Testis (tissue), 3 donors: Measurements from ENCODE around the gene TAF1B. TPM values are rescaled to one million over a fixed set of nuclear protein-coding genes. Genes with fewer than 3 reads are reported as not detected.

Source experiments
- DNase-seq: peaks from one replicate; pipeline ENCODE4 v3.0.0-alpha.2; 2019
- H3K27ac ChIP-seq, 2 donors: fragments of 200-600 bp; sonication (generic); one replicate each; pipeline ENCODE4 v1.5.1; 2019
- H3K27me3 ChIP-seq: fragments of 200-600 bp; sonication (generic); one replicate; pipeline ENCODE4 v1.5.1; 2019
- H3K36me3 ChIP-seq: fragments of 200-600 bp; sonication (generic); one replicate; pipeline ENCODE4 v1.5.1; 2017; ENCODE audit warnings: low read depth; ENCODE audit errors: missing control alignments
- H3K4me1 ChIP-seq: fragments of 200-600 bp; sonication (generic); one replicate; pipeline ENCODE4 v1.5.1; 2019
- H3K4me3 ChIP-seq, 2 donors: fragments of 200-600 bp; sonication (generic); one replicate each; pipeline ENCODE4 v1.5.1; 2017 to 2019
- H3K9me3 ChIP-seq: fragments of 200-600 bp; sonication (generic); one replicate; pipeline ENCODE4 v1.5.1; 2017
- CTCF ChIP-seq, 3 experiments: fragments of 450-650 bp in 2 of 3; fragments of 200-600 bp in 1 of 3; sonication (generic) in 1 of 3; IDR thresholded peaks; one replicate each; pipeline ENCODE4 v1.5.1; 2016 to 2019; ENCODE audit warnings: antibody characterized with exemption in 3 of 3, mild to moderate bottlenecking in 2 of 3, moderate library complexity in 1 of 3
- POLR2A ChIP-seq: fragments of 450-650 bp; IDR thresholded peaks from one replicate; pipeline ENCODE4 v1.6.1; 2017; ENCODE audit warnings: antibody characterized with exemption, mild to moderate bottlenecking, moderate library complexity
- WGBS, 2 donors: methylation state at CpG; one replicate each; pipeline ENCODE4 v1.1.5; 2018; 5-methylcytosine and 5-hydroxymethylcytosine counted together
- intact Hi-C: fragments of 100-400 bp; cut with DNase I; formaldehyde crosslinking; loops from one replicate; pipeline ENCODE4 v1.15.1; 2023; ENCODE audit warnings: low total_unique reads
- polyA plus RNA-seq: library from polyadenylated mRNA; stranded (reverse); fragments of 350-450 nt; fragmentation: Illumina TruSeq; extraction: RNeasy Lipid Tissue Mini Kit (QIAGEN cat#74804); gene quantifications from one replicate; pipeline ENCODE4 v1.2.3, GENCODE V29; 2014; ENCODE audit warnings: low read depth, low replicate concordance; ENCODE audit not compliant: insufficient read depth
- total RNA-seq, 2 donors: library from RNA; depleted of rRNA; stranded (reverse); fragments of >200 nt; gene quantifications; one replicate each; pipeline ENCODE4 v1.2.3, GENCODE V29; 2016

The TAF1B gene
- total and polyA plus RNA-seq, 3 donors from 2014 or later: 13.3 to 22.0 (median 22.0) TPM

GRCh38 chr2:9800639-9800974 is 42.7 kb upstream of the TAF1B start:
- intact Hi-C loops: no loop called here

GRCh38 chr2:9800975-9801726 is 42.1 kb upstream of the TAF1B start:
- Histone ChIP-seq H3K27ac (no peak overlapping the region), H3K9me3 (no peaks in the 10 kb centered on the region), H3K27me3 (no peaks in the 10 kb centered on the region), H3K4me3 (no peak overlapping the region), H3K4me1 (peaks cover 5% of the 10 kb centered on the region), H3K36me3 (no peaks in the 10 kb centered on the region)
- no peak for TF ChIP-seq CTCF (IDR thresholded peaks at IDR 0.05)
- no peak for TF ChIP-seq POLR2A
- whole genome bisulfite sequencing, 2 donors: 85 to 86% methylated on average over 16 to 25 of the region's 25 CpGs
- no peak for DNase-seq
- intact Hi-C loops: no loop called here

More at GRCh38 chr2:9800639-9800974, 42.7 kb upstream of the TAF1B start:
- 86 to 89% methylated on average over 5 of the region's 5 CpGs for WGBS, 2 donors
- Histone ChIP-seq H3K27ac (no peak overlapping the region), H3K27me3 (no peaks in the 10 kb centered on the region), H3K9me3 (no peaks in the 10 kb centered on the region), H3K36me3 (no peaks in the 10 kb centered on the region), H3K4me3 (no peak overlapping the region), H3K4me1 (peaks cover 5% of the 10 kb centered on the region)
- no peak for TF ChIP-seq CTCF (IDR thresholded peaks at IDR 0.05)
- no peak for TF ChIP-seq POLR2A
- DNase-seq: no peak

- no peaks in the 10 kb centered on the region for H3K9me3 ChIP-seq
- H3K36me3 ChIP-seq: no peaks in the 10 kb centered on the region
- DNase-seq: no peak
- no peak for TF ChIP-seq POLR2A
- TF ChIP-seq CTCF (IDR thresholded peaks at IDR 0.05): no peak
- H3K4me3 ChIP-seq: no peak overlapping the region
- intact Hi-C loops: no loop called here
- 85 to 91% methylated on average over 7 to 8 of the region's 8 CpGs for WGBS, 2 donors
- no peaks in the 10 kb centered on the region for H3K27me3 ChIP-seq
- H3K27ac ChIP-seq: no peak overlapping the region
- peaks cover 5% of the 10 kb centered on the region for H3K4me1 ChIP-seq
These were observed 40.7 kb upstream of the TAF1B start for GRCh38 chr2:9802576-9802993.

GRCh38 chr2:9803023-9803805 is 40.1 kb upstream of the TAF1B start:
- Histone ChIP-seq H3K27me3 (no peaks in the 10 kb centered on the region), H3K27ac (no peak overlapping the region), H3K4me1 (peaks cover 5% of the 10 kb centered on the region), H3K9me3 (no peaks in the 10 kb centered on the region), H3K4me3 (no peak overlapping the region), H3K36me3 (no peaks in the 10 kb centered on the region)
- 83 to 92% methylated on average over 12 to 17 of the region's 17 CpGs for WGBS, 2 donors
- DNase-seq: no peak
- intact Hi-C loops: no loop called here
- TF ChIP-seq CTCF (IDR thresholded peaks at IDR 0.05): no peak
- TF ChIP-seq POLR2A: no peak
